ENCODE data around the gene TP63.

GRCh38 chr3:189903562-189904250, 272.5 kb downstream of the TP63 start:
- TF ChIP-seq USF2 (IDR thresholded peaks at IDR 0.05) (no peak), CHD4 (IDR thresholded peaks at IDR 0.05; ENCODE audit: borderline replicate concordance) (no peak), CEBPB (IDR thresholded peaks at IDR 0.05) (no peak), CTCF (IDR thresholded peaks at IDR 0.05) (no peak), POLR2A (IDR thresholded peaks at IDR 0.05; ENCODE audit: low read length) (no peak), NR3C1 (IDR thresholded peaks at IDR 0.05) (no peak), RNF2 (IDR thresholded peaks at IDR 0.05; ENCODE audit: borderline replicate concordance, low read depth) (no peak), MAX (IDR thresholded peaks at IDR 0.05) (no peak), RAD21 (conservative IDR thresholded peaks at IDR 0.05 in 1 of 2, IDR thresholded peaks at IDR 0.05 in 1 of 2) (no peak)

Data from A549 (cell line).